Fibroblast of villous mesenchyme (primary cell): ENCODE results near the gene SH2D3A. TPM values are rescaled to one million over a fixed set of nuclear protein-coding genes. Genes with fewer than 3 reads are reported as not detected.
A peak's percentile ranks its signal among the peaks of the same experiment; 100 is the strongest.

Experiments
- DNase-seq: peaks from one replicate; pipeline ENCODE4 v3.0.0-alpha.2; 2010; ENCODE audit warnings: low read depth
- H3K4me3 ChIP-seq: 2 replicates; pipeline ENCODE4 v1.5.1; 2011; ENCODE audit warnings: low read depth, mild to moderate bottlenecking, low read length
- CTCF ChIP-seq: IDR thresholded peaks from 2 replicates; pipeline ENCODE4 v1.5.1; 2012; ENCODE audit warnings: low read depth, mild to moderate bottlenecking, low read length; ENCODE audit not compliant: insufficient read depth
- total RNA-seq: library from RNA; depleted of rRNA; stranded (reverse); fragments of >200 nt; gene quantifications from 2 replicates; pipeline ENCODE4 v1.2.3, GENCODE V29; 2012

The SH2D3A gene
- total RNA-seq, result under 0.01 TPM in 1 of 2 replicates, not detected in the other

GRCh38 chr19:6767357-6768235 is at the start of gene SH2D3A:
TSS of gene SH2D3A (minus strand) at chr19:6767435. CDS start at chr19:6763748, 3,687 bp downstream.
- H3K4me3 ChIP-seq, result peak within 1 kb of the TSS; percentile 34
- no peak for TF ChIP-seq CTCF
- peak; percentile 37 for DNase-seq

GRCh38 chr19:6813659-6814058 is 46.4 kb upstream of the SH2D3A start:
- TF ChIP-seq CTCF, result no peak
- H3K4me3 ChIP-seq, result no peak overlapping the region
- no peak for DNase-seq

DNA sequence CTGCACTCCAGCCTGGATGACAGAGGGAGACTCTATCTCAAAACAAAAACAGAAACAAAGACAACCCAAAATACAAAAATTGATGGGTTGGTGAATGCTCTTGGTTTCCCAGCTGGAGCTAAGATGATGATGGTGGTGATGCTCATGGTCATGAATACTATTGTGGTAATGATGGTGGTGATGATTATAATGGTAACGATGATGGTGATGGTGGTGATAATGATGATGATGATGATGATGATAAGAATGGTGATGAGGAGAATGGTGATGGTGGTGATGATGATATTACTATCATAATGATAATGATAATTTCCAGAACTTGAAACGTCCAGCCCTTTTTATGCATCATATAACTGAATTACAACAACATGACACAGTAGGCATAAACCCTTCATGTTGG is 45.4 kb upstream of the SH2D3A start:
- no peak for DNase-seq
- no peak for TF ChIP-seq CTCF
- no peak overlapping the region for H3K4me3 ChIP-seq

DNA sequence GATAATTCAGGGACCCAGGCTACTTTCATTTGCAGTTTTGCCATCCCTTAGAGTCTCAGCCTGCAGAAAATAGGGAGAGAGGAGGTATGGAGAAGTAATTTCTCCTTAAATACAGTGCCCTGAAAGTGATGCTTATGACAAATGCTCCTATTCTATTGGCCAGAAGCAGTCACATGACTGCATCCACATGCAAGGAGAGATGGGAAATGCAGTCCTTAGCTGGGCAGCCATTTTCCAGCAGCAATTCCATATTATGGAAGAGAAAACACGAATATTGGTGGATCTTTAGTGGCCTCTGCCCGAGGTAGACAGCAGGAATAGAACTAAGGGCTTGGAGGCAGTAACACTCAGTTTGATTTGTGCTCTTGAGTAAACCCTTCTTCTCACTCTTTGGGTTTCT is 44.7 kb upstream of the SH2D3A start:
- DNase-seq, result peak; percentile 23
- TF ChIP-seq CTCF, result no peak
- H3K4me3 ChIP-seq, result no peak overlapping the region

GRCh38 chr19:6811378-6811777 is 44.1 kb upstream of the SH2D3A start:
- H3K4me3 ChIP-seq, result no peak overlapping the region
- TF ChIP-seq CTCF, result no peak

DNA sequence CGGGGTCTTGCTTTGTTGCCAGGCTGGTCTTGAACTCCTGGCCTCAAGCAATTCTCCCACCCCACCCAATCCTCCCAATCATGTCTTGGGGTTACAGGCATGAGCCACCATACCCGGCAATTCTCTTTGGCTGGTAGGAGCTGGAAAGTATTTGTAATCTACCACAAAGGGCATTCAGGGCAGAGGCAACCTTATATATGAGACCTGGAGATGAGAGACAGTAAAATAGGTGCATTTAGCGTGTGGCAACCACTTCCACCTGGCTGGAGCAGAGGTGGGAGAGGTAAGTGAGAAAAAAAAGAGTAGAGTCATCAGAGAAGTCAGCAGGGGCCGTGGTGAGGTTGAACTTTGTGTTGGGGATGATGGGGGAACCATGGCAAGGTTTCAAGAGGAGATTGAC is 42.0 kb upstream of the SH2D3A start:
- TF ChIP-seq CTCF, result no peak
- no peak for DNase-seq
- no peak overlapping the region for H3K4me3 ChIP-seq

More at GRCh38 chr19:6811378-6811777, 44.1 kb upstream of the SH2D3A start:
- DNase-seq, result no peak

- no peak overlapping the region for H3K4me3 ChIP-seq
- no peak for DNase-seq
- TF ChIP-seq CTCF, result no peak
Observed at GRCh38 chr19:6808494-6808893, 41.3 kb upstream of the SH2D3A start.
